ENCODE measurements around the gene DIO3. TPM values are rescaled to one million over a fixed set of nuclear protein-coding genes. Genes with fewer than 3 reads are reported as not detected.

Gene DIO3
- total RNA-seq, 1 experiment from 2014 or later: 2.3 TPM

GRCh38 chr14:101521978-101522377, 39.3 kb upstream of the DIO3 start:
- intact Hi-C loops (cut with micrococcal nuclease; ENCODE audit: unreplicated experiment): no loop called here
- H3K27ac Mint-ChIP-seq (ENCODE audit: unreplicated experiment): no peak overlapping the region
- H3K9me3 Mint-ChIP-seq (ENCODE audit: low read depth, unreplicated experiment): no peaks in the 10 kb centered on the region
- CTCF ChIA-PET: no interaction called here
- no peaks in the 10 kb centered on the region for H3K4me1 Mint-ChIP-seq (ENCODE audit: low read depth, unreplicated experiment)
- BruUV-seq (replicated peaks): no TSS peak
- no peak for DNase-seq
- no peaks in the 10 kb centered on the region for H3K36me3 Mint-ChIP-seq (ENCODE audit: insufficient read depth, unreplicated experiment)
- H3K27me3 Mint-ChIP-seq (ENCODE audit: unreplicated experiment): no peaks in the 10 kb centered on the region
- H3K4me3 Mint-ChIP-seq (ENCODE audit: low read depth, unreplicated experiment): no peak overlapping the region
- no peak for TF ChIP-seq CTCF (IDR thresholded peaks at IDR 0.05; ENCODE audit: unreplicated experiment)

GRCh38 chr14:101525640-101526527, 35.4 kb upstream of the DIO3 start:
- CTCF ChIA-PET: no interaction called here
- Mint-ChIP-seq H3K4me1 (ENCODE audit: low read depth, unreplicated experiment) (no peaks in the 10 kb centered on the region), H3K4me3 (ENCODE audit: low read depth, unreplicated experiment) (no peak overlapping the region), H3K27me3 (ENCODE audit: unreplicated experiment) (peaks cover 7% of the 10 kb centered on the region), H3K27ac (ENCODE audit: unreplicated experiment) (no peak overlapping the region), H3K9me3 (ENCODE audit: low read depth, unreplicated experiment) (peaks cover 5% of the 10 kb centered on the region), H3K36me3 (ENCODE audit: insufficient read depth, unreplicated experiment) (no peaks in the 10 kb centered on the region)
- no TSS peak for BruUV-seq (replicated peaks)
- intact Hi-C loops (cut with micrococcal nuclease; ENCODE audit: unreplicated experiment): no loop called here
- TF ChIP-seq CTCF (IDR thresholded peaks at IDR 0.05; ENCODE audit: unreplicated experiment): no peak
- DNase-seq: no peak

DNA sequence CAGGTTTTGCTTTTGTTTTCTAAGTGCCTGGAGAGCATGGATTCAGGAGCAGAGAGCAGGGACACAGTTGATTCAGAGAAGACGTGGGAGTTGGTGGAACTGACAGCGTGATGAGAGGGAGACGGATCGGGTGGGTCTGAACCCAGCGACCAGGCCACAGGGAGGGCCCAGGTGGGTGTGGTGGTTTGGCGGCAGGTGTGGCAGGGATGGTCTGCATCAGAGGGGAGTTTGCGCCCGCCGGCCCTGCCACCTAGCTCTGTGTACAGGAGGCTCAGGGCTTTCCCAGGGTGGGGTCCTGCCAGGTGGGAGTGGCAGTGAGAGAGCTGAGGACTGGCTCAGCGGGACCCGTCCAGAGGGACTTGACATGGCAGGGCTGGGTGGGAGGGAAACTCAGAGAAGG, 33.3 kb upstream of the DIO3 start:
- BruUV-seq (replicated peaks): no TSS peak

DNA sequence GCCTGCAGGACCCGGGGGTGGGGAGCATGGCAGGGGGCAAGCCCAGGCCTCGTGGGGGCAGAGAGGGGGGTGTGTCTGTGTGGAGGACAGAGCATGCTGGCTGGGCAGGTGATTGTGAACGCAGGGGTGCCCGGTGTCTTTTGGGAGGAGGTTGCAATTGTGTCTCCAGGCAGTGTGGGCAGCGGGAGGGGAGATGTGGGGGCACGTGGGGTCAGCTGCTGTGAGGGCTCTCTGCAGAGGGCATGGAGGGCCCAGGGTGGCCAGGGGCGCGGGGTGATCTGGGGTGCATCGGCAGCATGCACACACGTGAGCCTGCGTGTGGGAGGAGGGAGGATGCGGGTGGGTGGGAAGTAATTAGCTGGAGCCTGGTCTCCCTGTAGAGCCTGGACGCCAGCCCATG, 32.2 kb upstream of the DIO3 start:
- intact Hi-C loops (cut with micrococcal nuclease; ENCODE audit: unreplicated experiment): no loop called here
- H3K4me1 Mint-ChIP-seq (ENCODE audit: low read depth, unreplicated experiment): peaks cover under 1% of the 10 kb centered on the region
- H3K27me3 Mint-ChIP-seq (ENCODE audit: unreplicated experiment): peaks cover 10% of the 10 kb centered on the region
- no TSS peak for BruUV-seq (replicated peaks)
- CTCF ChIA-PET: no interaction called here
- H3K4me3 Mint-ChIP-seq (ENCODE audit: low read depth, unreplicated experiment): no peak overlapping the region
- DNase-seq: no peak
- TF ChIP-seq CTCF (IDR thresholded peaks at IDR 0.05; ENCODE audit: unreplicated experiment): no peak
- peaks cover 4% of the 10 kb centered on the region for H3K36me3 Mint-ChIP-seq (ENCODE audit: insufficient read depth, unreplicated experiment)
- H3K27ac Mint-ChIP-seq (ENCODE audit: unreplicated experiment): no peak overlapping the region
- H3K9me3 Mint-ChIP-seq (ENCODE audit: low read depth, unreplicated experiment): peaks cover 5% of the 10 kb centered on the region

More for the DNA sequence above, 33.3 kb upstream of the DIO3 start:
- Mint-ChIP-seq H3K4me3 (ENCODE audit: low read depth, unreplicated experiment) (no peak overlapping the region), H3K27ac (ENCODE audit: unreplicated experiment) (no peak overlapping the region), H3K4me1 (ENCODE audit: low read depth, unreplicated experiment) (no peaks in the 10 kb centered on the region), H3K27me3 (ENCODE audit: unreplicated experiment) (peaks cover 10% of the 10 kb centered on the region), H3K36me3 (ENCODE audit: insufficient read depth, unreplicated experiment) (peaks cover 4% of the 10 kb centered on the region), H3K9me3 (ENCODE audit: low read depth, unreplicated experiment) (peaks cover 5% of the 10 kb centered on the region)
- no peak for TF ChIP-seq CTCF (IDR thresholded peaks at IDR 0.05; ENCODE audit: unreplicated experiment)
- intact Hi-C loops (cut with micrococcal nuclease; ENCODE audit: unreplicated experiment): no loop called here
- CTCF ChIA-PET: no interaction called here
- DNase-seq: no peak

All from Calu3 (cell line).